GM19193 (cell line): ENCODE data around the gene CHAC1.

Source experiments
- POLR2A ChIP-seq: IDR thresholded peaks from 4 replicates; pipeline ENCODE4 v1.6.1; 2011; ENCODE audit not compliant: insufficient read depth, insufficient read length; ENCODE audit errors: extremely low read depth

CHAC1 gene

GRCh38 chr15:40952901-40953712 is at the start of gene CHAC1:
CHAC1 (plus strand) TSS chr15:40953471; CDS start chr15:40953584, 113 bp downstream.
- peak; percentile 91 for TF ChIP-seq POLR2A

- no peak for TF ChIP-seq POLR2A
Measured at GRCh38 chr15:40904552-40905201, 48.6 kb upstream of the CHAC1 start.

GRCh38 chr15:40906091-40906990 is 46.9 kb upstream of the CHAC1 start:
- TF ChIP-seq POLR2A: peak; percentile 42

- peak; percentile 29 for TF ChIP-seq POLR2A
Measured at GRCh38 chr15:40906991-40907802, 46.1 kb upstream of the CHAC1 start.

GRCh38 chr15:40908095-40908494 is 45.2 kb upstream of the CHAC1 start:
- no peak for TF ChIP-seq POLR2A

GRCh38 chr15:40909662-40910630 is 43.3 kb upstream of the CHAC1 start:
- TF ChIP-seq POLR2A: no peak

- TF ChIP-seq POLR2A: no peak
Measured at GRCh38 chr15:40911141-40911540, 42.1 kb upstream of the CHAC1 start.

GRCh38 chr15:40911693-40912092 is 41.6 kb upstream of the CHAC1 start:
- no peak for TF ChIP-seq POLR2A

GRCh38 chr15:40912478-40912877 is 40.8 kb upstream of the CHAC1 start:
- TF ChIP-seq POLR2A: no peak

- no peak for TF ChIP-seq POLR2A
Measured at GRCh38 chr15:40914013-40914412, 39.3 kb upstream of the CHAC1 start.

- no peak for TF ChIP-seq POLR2A
Measured at GRCh38 chr15:40914486-40914885, 38.8 kb upstream of the CHAC1 start.

- no peak for TF ChIP-seq POLR2A
Measured at GRCh38 chr15:40915116-40915661, 38.1 kb upstream of the CHAC1 start.

GRCh38 chr15:40915679-40916078 is 37.6 kb upstream of the CHAC1 start:
- TF ChIP-seq POLR2A: no peak
